H1 (cell line): Measurements from ENCODE around the gene SLC35F5. TPM values are rescaled to one million over a fixed set of nuclear protein-coding genes. Genes with fewer than 3 reads are reported as not detected.
A peak's percentile ranks its signal among the peaks of the same experiment; 100 is the strongest.

Source experiments
- CTCF ChIA-PET: fragments of 300-600 bp; sonication (Branson Sonifier 250); formaldehyde crosslinking; loops from one replicate; lab custom pipeline; 2021; ENCODE audit not compliant: partially characterized antibody; lab: Charles Lee
- POLR2A ChIA-PET: fragments of 300-600 bp; sonication (Branson Sonifier 250); formaldehyde crosslinking; loops from one replicate; lab custom pipeline; 2021; ENCODE audit warnings: inconsistent platforms; ENCODE audit not compliant: partially characterized antibody; lab: Charles Lee
- DNase-seq, 2 experiments: peaks; one replicate each; pipeline versions ENCODE4 v3.0.0 to v3.0.0-alpha.2; 2010 to 2022; ENCODE audit warnings: low spot score in 2 of 2, low read depth in 1 of 2, mixed read lengths in 1 of 2
- FAIRE-seq: peaks from 2 replicates; lab custom pipeline; 2011; peaks lifted over from hg19 to GRCh38; lab: Jason Lieb, UNC
- H2AFZ ChIP-seq: 2 replicates; pipeline ENCODE4 v1.8.1; 2012; ENCODE audit warnings: low read length, inconsistent platforms
- H2AK5ac ChIP-seq: 2 replicates; pipeline ENCODE4 v1.6.1; 2013; ENCODE audit warnings: low read depth, low read length
- H2BK120ac ChIP-seq: replicated peaks from 2 replicates; pipeline ENCODE3; 2013; ENCODE audit warnings: low read depth, low read length, inconsistent platforms
- H2BK12ac ChIP-seq: 2 replicates; pipeline ENCODE4 v1.6.1; 2013; ENCODE audit warnings: low read depth, low read length
- H2BK15ac ChIP-seq: 2 replicates; pipeline ENCODE4 v1.6.1; 2013; ENCODE audit warnings: low read length
- H2BK20ac ChIP-seq: 2 replicates; pipeline ENCODE4 v1.6.1; 2013; ENCODE audit warnings: low read length
- H2BK5ac ChIP-seq: 2 replicates; pipeline ENCODE4 v1.6.1; 2013; ENCODE audit warnings: low read depth, low read length
- H3K14ac ChIP-seq: 2 replicates; pipeline ENCODE4 v1.6.1; 2013; ENCODE audit warnings: inconsistent platforms; ENCODE audit not compliant: insufficient read length
- H3K18ac ChIP-seq: 2 replicates; pipeline ENCODE4 v1.6.1; 2013; ENCODE audit warnings: low read length; ENCODE audit errors: extremely low read depth
- H3K23ac ChIP-seq: 2 replicates; pipeline ENCODE4 v1.6.1; 2013; ENCODE audit warnings: inconsistent platforms; ENCODE audit not compliant: insufficient read length
- H3K23me2 ChIP-seq: 2 replicates; pipeline ENCODE4 v1.6.1; 2013; ENCODE audit warnings: low read depth, low read length
- H3K27ac ChIP-seq: 2 replicates; pipeline ENCODE4 v1.6.1; 2011; ENCODE audit warnings: low read depth, low read length, inconsistent platforms
- H3K27me3 ChIP-seq, 4 experiments: replicated peaks in 1 of 4; 1 replicate in 1 of 4; 2 replicates in 3 of 4; pipeline versions ENCODE4 v1.6.1 to v1.8.1; 2011 to 2013; ENCODE audit warnings: low read length in 3 of 4, mild to moderate bottlenecking in 3 of 4, inconsistent platforms in 2 of 4, mixed read lengths in 2 of 4, moderate library complexity in 1 of 4; ENCODE audit not compliant: control insufficient read depth in 3 of 4, insufficient read depth in 3 of 4; ENCODE audit errors: extremely low read depth in 1 of 4
- H3K36me3 ChIP-seq, 4 experiments: 2 replicates each; pipeline versions ENCODE4 v1.6.1 to v1.8.1; 2011 to 2013; ENCODE audit warnings: mild to moderate bottlenecking in 4 of 4, low read length in 3 of 4, moderate library complexity in 2 of 4, control low read depth in 1 of 4, inconsistent platforms in 1 of 4; ENCODE audit not compliant: insufficient read depth in 4 of 4, control insufficient read depth in 2 of 4
- H3K4ac ChIP-seq: replicated peaks from 2 replicates; pipeline ENCODE3; 2013; ENCODE audit warnings: low read length, low read depth, mixed read lengths, inconsistent platforms; ENCODE audit not compliant: insufficient read length
- H3K4me1 ChIP-seq, 4 experiments: replicated peaks in 1 of 4; 1 replicate in 1 of 4; 2 replicates in 3 of 4; pipeline versions ENCODE4 v1.6.1 to v1.8.1; 2011 to 2013; ENCODE audit warnings: low read length in 3 of 4, inconsistent platforms in 2 of 4, mixed read lengths in 1 of 4; ENCODE audit not compliant: insufficient read depth in 4 of 4, control insufficient read depth in 3 of 4
- H3K4me2 ChIP-seq, 2 experiments: 2 replicates each; pipeline versions ENCODE4 v1.6.1 to v1.8.1; 2011 to 2013; ENCODE audit warnings: low read depth in 2 of 2, low read length in 2 of 2, control low read depth in 1 of 2, inconsistent platforms in 1 of 2, mild to moderate bottlenecking in 1 of 2; ENCODE audit not compliant: insufficient read depth in 1 of 2
- H3K4me3 ChIP-seq, 4 experiments: fragments of 200-600, 300-600 bp in 1 of 4; sonication (generic), shearing (Covaris generic), sonication (Bioruptor Twin) in 1 of 4; 2 replicates each; pipeline versions ENCODE4 v1.5.1 to v1.8.1; 2011 to 2016; ENCODE audit warnings: low read length in 4 of 4, low read depth in 3 of 4, control low read depth in 2 of 4, inconsistent platforms in 2 of 4, mild to moderate bottlenecking in 2 of 4, mixed read lengths in 1 of 4, moderate library complexity in 1 of 4; ENCODE audit not compliant: insufficient read depth in 2 of 4; ENCODE audit errors: extremely low read depth in 1 of 4
- H3K56ac ChIP-seq: replicated peaks from 2 replicates; pipeline ENCODE3; 2013; ENCODE audit warnings: low read depth, mild to moderate bottlenecking, mixed read lengths, low read length, inconsistent platforms; ENCODE audit not compliant: insufficient read length
- H3K79me1 ChIP-seq: 2 replicates; pipeline ENCODE4 v1.6.1; 2013; ENCODE audit warnings: low read depth, low read length, control low read depth
- H3K79me2 ChIP-seq, 2 experiments: 2 replicates each; pipeline versions ENCODE4 v1.6.1 to v1.8.1; 2012 to 2013; ENCODE audit warnings: low read length in 2 of 2, mild to moderate bottlenecking in 2 of 2, inconsistent platforms in 1 of 2; ENCODE audit not compliant: insufficient read depth in 2 of 2, control insufficient read depth in 1 of 2
- H3K9ac ChIP-seq, 4 experiments: replicated peaks in 1 of 4; 1 replicate in 1 of 4; 2 replicates in 3 of 4; pipeline versions ENCODE4 v1.6.1 to v1.8.1; 2011 to 2013; ENCODE audit warnings: low read depth in 3 of 4, low read length in 3 of 4, control low read depth in 2 of 4, mild to moderate bottlenecking in 2 of 4, moderate library complexity in 2 of 4, inconsistent platforms in 1 of 4; ENCODE audit errors: extremely low read depth in 1 of 4
- H3K9me3 ChIP-seq, 2 experiments: 2 replicates each; pipeline versions ENCODE4 v1.6.1 to v1.8.1; 2012 to 2013; ENCODE audit warnings: mild to moderate bottlenecking in 2 of 2, moderate library complexity in 2 of 2, control low read depth in 1 of 2, inconsistent platforms in 1 of 2, low read depth in 1 of 2, low read length in 1 of 2, mixed read lengths in 1 of 2; ENCODE audit not compliant: insufficient read depth in 2 of 2
- H4K20me1 ChIP-seq, 2 experiments: replicated peaks in 1 of 2; 2 replicates each; pipeline versions ENCODE3 to v1.8.1; 2011 to 2013; ENCODE audit warnings: inconsistent platforms in 2 of 2, low read length in 2 of 2, mild to moderate bottlenecking in 1 of 2; ENCODE audit not compliant: insufficient read depth in 2 of 2, control insufficient read depth in 1 of 2
- H4K5ac ChIP-seq: 2 replicates; pipeline ENCODE4 v1.6.1; 2013; ENCODE audit warnings: low read length, low read depth, mixed read lengths, inconsistent platforms; ENCODE audit not compliant: insufficient read length
- H4K8ac ChIP-seq: 2 replicates; pipeline ENCODE4 v1.8.0; 2013; ENCODE audit warnings: mild to moderate bottlenecking, moderate library complexity, low read length, inconsistent platforms; ENCODE audit not compliant: insufficient read depth; ENCODE audit errors: extremely low read depth
- H4K91ac ChIP-seq: replicated peaks from 2 replicates; pipeline ENCODE3; 2013; ENCODE audit warnings: low read length, mixed read lengths, inconsistent platforms; ENCODE audit not compliant: insufficient read length
- CHD2 ChIP-seq: IDR thresholded peaks from 2 replicates; pipeline ENCODE4 v1.6.1; 2012; ENCODE audit warnings: low read length, improper control_type of control experiment
- EP300 ChIP-seq, 2 experiments: IDR thresholded peaks; 1 replicate in 1 of 2; 2 replicates in 1 of 2; pipeline ENCODE4 v1.6.1; 2011 to 2012; ENCODE audit warnings: low read depth in 2 of 2, low read length in 2 of 2, mild to moderate bottlenecking in 2 of 2, borderline replicate concordance in 1 of 2, inconsistent platforms in 1 of 2, moderate library complexity in 1 of 2
- POLR2A ChIP-seq, 2 experiments: IDR thresholded peaks; 1 replicate in 1 of 2; 2 replicates in 1 of 2; pipeline ENCODE4 v1.6.1; 2011; ENCODE audit warnings: low read depth in 2 of 2, low read length in 2 of 2, mild to moderate bottlenecking in 2 of 2; ENCODE audit errors: control extremely low read depth in 1 of 2
- RNF2 ChIP-seq: fragments of 200-900, 300-1000 bp; sonication (generic); IDR thresholded peaks from 2 replicates; pipeline ENCODE4 v1.7.1; 2016; ENCODE audit warnings: borderline replicate concordance, low read depth, mild to moderate bottlenecking, antibody characterized with exemption, low read length; ENCODE audit not compliant: poor library complexity, severe bottlenecking; ENCODE audit errors: missing control alignments
- SIN3A ChIP-seq, 2 experiments: IDR thresholded peaks in 1 of 2; conservative IDR thresholded peaks in 1 of 2; 2 replicates each; pipeline ENCODE4 v1.6.1; 2011 to 2012; ENCODE audit warnings: low read length in 2 of 2, improper control_type of control experiment in 1 of 2, low read depth in 1 of 2, mild to moderate bottlenecking in 1 of 2
- WGBS, 2 experiments: shearing (Covaris generic) in 1 of 2; methylation state at CpG; one replicate each; pipeline versions ENCODE4 v1.1.6 to v1.1.7; 2013 to 2015; ENCODE audit warnings: low lambda C conversion rate in 2 of 2, mixed read lengths in 2 of 2, inconsistent platforms in 1 of 2, low coverage in 1 of 2, missing lambda C conversion rate in 1 of 2; ENCODE audit not compliant: insufficient replicate concordance in 2 of 2, insufficient coverage in 1 of 2, insufficient read length in 1 of 2; ENCODE audit errors: extremely low coverage in 1 of 2, missing lambda C conversion rate in 1 of 2; 5-methylcytosine and 5-hydroxymethylcytosine counted together
- polyA plus RNA-seq, 7 experiments: library from polyadenylated mRNA; depleted of rRNA in 3 of 7; stranded (reverse) in 5 of 7; unstranded in 2 of 7; fragments of >200 nt in 5 of 7; fragments of 200-250 nt in 2 of 7; gene quantifications; 1 replicate in 5 of 7; 2 replicates in 1 of 7; 4 replicates in 1 of 7; pipeline versions ENCODE4 v1.2.1 to v1.2.3, GENCODE V29; 2011 to 2013; ENCODE audit warnings: missing spikeins in 2 of 7, mixed read lengths in 2 of 7
- total RNA-seq: library from RNA; stranded (reverse); fragmentation: NEBNext Ultra II Directional; extraction: Animal tissue kit (Norgen Biotek cat#: 25700); gene quantifications from 2 replicates; pipeline ENCODE4 v1.2.1, GENCODE V29; 2021
- TF ChIP-seq, protein P1 (sequence below): IDR thresholded peaks from 2 replicates; pipeline ENCODE4 v1.6.1; 2012; ENCODE audit warnings: low read length, inconsistent platforms
- TF ChIP-seq, protein P2 (sequence below): IDR thresholded peaks from 2 replicates; pipeline ENCODE4 v1.6.1; 2011; ENCODE audit warnings: low read depth, mild to moderate bottlenecking, low read length; ENCODE audit not compliant: insufficient read depth

SLC35F5 gene
- total and polyA plus RNA-seq, 2 of the 8 experiments (the other 6 are each of a cell fraction or from before 2014, with no cell fraction given), result 11.8 to 22.2 TPM

DNA sequence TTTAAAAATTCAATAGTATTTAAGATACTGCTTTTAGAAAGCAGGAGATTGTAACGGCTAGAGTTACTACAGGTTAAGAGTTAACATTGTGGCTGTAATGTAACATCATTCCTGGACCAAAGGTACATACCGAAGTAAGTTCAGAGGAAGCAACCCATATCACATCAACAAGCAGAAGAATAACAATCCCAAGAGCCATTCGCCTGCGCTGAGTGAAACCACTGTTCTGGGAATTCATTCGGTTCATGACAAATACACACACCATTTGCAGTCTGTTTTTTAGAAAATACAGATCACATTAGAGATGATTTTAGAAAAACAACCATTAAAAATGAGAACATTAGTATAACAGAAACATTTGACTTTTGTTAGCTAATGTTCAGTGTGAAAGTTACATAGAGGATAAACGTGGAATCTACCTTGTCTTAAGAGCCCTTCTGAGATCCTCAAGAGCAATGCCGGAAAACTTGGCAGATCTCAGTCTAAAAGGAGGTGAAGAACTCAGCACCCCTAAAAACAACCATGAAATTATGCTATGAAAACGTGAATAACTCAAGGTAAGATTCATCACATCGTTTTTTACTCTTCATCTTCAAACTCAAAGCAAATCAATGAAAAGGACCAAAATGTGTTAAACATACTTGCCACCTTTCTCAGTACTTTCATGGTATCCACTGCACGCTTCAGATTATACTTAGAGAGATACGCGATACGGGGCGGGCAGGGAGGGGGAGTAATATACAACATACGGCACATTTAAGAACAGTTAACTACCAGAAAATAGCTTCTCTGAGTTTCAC is 1.2 kb downstream of the SLC35F5 start:
- Histone ChIP-seq H2BK12ac (no peak overlapping the region), H2BK120ac (no peak overlapping the region), H3K79me2 (peaks cover 4 to 17% of the 10 kb centered on the region in 2 experiments; a peak in 2 of 4 replicates), H3K27me3 (no peaks in the 10 kb centered on the region), H3K56ac (no peak overlapping the region), H2AFZ (peak overlapping the region; percentile 82), H2BK5ac (no peak overlapping the region), H3K79me1 (no peaks in the 10 kb centered on the region), H3K4me3 (peak overlapping the region; percentile 75 to 94 (median 90)), H2AK5ac (no peak overlapping the region), H4K20me1 (peaks cover 0 to 7% of the 10 kb centered on the region in 2 experiments), H3K9me3 (no peaks in the 10 kb centered on the region), H4K8ac (no peak overlapping the region), H2BK20ac (no peak overlapping the region), H3K4ac (no peak overlapping the region), H2BK15ac (no peak overlapping the region), H3K23ac (no peak overlapping the region), H3K4me2 (peak overlapping the region; percentile 77 to 90), H4K91ac (no peak overlapping the region), H3K23me2 (peaks cover 11% of the 10 kb centered on the region), H4K5ac (no peak overlapping the region), H3K36me3 (peaks cover 0 to 9% (median 0%) of the 10 kb centered on the region in 4 experiments; a peak in 1 of 8 replicates)
- DNase-seq (no peak), FAIRE-seq (no peak)
- POLR2A ChIA-PET, result interaction anchor here (0.7 to 1.8 kb wide), 3 partner anchors 13 to 134 kb away, joined by 3 to 24 read pairs (median 3); partner anchors contain the start of gene ACTR3
- CTCF ChIA-PET, result interaction anchor here (0.7 to 1.9 kb wide), 2 partner anchors 19 to 224 kb away, joined by 3 to 5 read pairs; no protein-coding TSS in a partner anchor
- 44% methylated on average over 15 of the region's 15 CpGs; no CpG with 5 or more reads in 1 of the 2 experiments for WGBS, 2 experiments
- TF ChIP-seq CHD2, result no peak
- no peak for TF ChIP-seq SIN3A (conservative IDR thresholded peaks at IDR 0.05 in 1 of 2, IDR thresholded peaks at IDR 0.05 in 1 of 2; ENCODE audit: low read depth in 1 of 2, low read length in 2 of 2)
- TF ChIP-seq, protein P1, sequence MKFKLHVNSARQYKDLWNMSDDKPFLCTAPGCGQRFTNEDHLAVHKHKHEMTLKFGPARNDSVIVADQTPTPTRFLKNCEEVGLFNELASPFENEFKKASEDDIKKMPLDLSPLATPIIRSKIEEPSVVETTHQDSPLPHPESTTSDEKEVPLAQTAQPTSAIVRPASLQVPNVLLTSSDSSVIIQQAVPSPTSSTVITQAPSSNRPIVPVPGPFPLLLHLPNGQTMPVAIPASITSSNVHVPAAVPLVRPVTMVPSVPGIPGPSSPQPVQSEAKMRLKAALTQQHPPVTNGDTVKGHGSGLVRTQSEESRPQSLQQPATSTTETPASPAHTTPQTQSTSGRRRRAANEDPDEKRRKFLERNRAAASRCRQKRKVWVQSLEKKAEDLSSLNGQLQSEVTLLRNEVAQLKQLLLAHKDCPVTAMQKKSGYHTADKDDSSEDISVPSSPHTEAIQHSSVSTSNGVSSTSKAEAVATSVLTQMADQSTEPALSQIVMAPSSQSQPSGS, result no peak
- TF ChIP-seq RNF2, result no peak
- no peak for TF ChIP-seq EP300 (IDR thresholded peaks at IDR 0.05; ENCODE audit: borderline replicate concordance in 1 of 2, low read depth in 2 of 2, low read length in 2 of 2)
- TF ChIP-seq, protein P2, sequence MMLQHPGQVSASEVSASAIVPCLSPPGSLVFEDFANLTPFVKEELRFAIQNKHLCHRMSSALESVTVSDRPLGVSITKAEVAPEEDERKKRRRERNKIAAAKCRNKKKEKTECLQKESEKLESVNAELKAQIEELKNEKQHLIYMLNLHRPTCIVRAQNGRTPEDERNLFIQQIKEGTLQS, result no peak
- no peak for TF ChIP-seq POLR2A (IDR thresholded peaks at IDR 0.05; ENCODE audit: control extremely low read depth in 1 of 2, low read depth in 2 of 2, low read length in 2 of 2)
- TF ChIP-seq, all 59 proteins: peak for 0
- Histone ChIP-seq H3K27ac (no peak overlapping the region), H3K14ac (no peak overlapping the region), H3K9ac (peak overlapping the region in 3 of 4 experiments; percentile 57 to 87 (median 64); a peak in 4 of 7 replicates), H3K4me1 (no peaks in the 10 kb centered on the region; a peak in 2 of 7 replicates), H3K18ac (no peak overlapping the region)
